Erythroblast (primary cell): Measurements from ENCODE around the gene DGLUCY.
"Not testable (repeated sequence)": the region's sequence is repeated elsewhere in the genome, so short reads cannot be mapped to it uniquely, and the experiment has no call there.

Source experiments
- DNase-seq, 2 experiments: peaks; one replicate each; lab custom pipeline; 2025; lab: John Stamatoyannopoulos, UW
- GATA1 ChIP-seq: IDR thresholded peaks from 2 replicates; pipeline ENCODE4 v1.6.1; 2011; ENCODE audit warnings: low read depth, mild to moderate bottlenecking, control low read depth, low read length, moderate library complexity
- POLR2A ChIP-seq: IDR thresholded peaks from 2 replicates; pipeline ENCODE4 v1.6.1; 2011; ENCODE audit warnings: mild to moderate bottlenecking, low read length

The DGLUCY gene

DNA sequence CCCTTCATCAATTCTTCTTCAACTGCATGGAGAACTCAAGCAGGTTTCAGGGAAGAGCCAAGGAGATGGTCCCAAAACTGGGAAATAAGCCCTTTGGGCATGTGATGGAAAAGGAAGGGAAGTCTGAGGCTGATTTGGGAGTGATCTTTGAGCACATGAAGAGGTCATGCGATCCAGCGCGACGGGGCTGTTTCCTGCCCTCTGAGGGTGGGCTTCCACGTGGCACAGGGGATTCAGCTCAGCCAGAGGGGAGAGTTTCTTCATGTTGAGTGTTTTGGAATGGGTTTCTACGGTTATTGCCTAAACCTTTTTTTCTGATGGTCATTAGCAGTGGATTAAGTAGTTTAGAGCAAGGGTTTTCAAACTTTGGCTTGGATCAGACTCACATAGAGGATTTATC is 100.4 kb downstream of the DGLUCY start:
- TF ChIP-seq POLR2A (no peak), GATA1 (no peak)

GRCh38 chr14:91215381-91215780 is 101.5 kb downstream of the DGLUCY start:
- no peak for DNase-seq
- TF ChIP-seq POLR2A (no peak), GATA1 (no peak)

More for the DNA sequence above, 100.4 kb downstream of the DGLUCY start:
- DNase-seq: no peak

DNA sequence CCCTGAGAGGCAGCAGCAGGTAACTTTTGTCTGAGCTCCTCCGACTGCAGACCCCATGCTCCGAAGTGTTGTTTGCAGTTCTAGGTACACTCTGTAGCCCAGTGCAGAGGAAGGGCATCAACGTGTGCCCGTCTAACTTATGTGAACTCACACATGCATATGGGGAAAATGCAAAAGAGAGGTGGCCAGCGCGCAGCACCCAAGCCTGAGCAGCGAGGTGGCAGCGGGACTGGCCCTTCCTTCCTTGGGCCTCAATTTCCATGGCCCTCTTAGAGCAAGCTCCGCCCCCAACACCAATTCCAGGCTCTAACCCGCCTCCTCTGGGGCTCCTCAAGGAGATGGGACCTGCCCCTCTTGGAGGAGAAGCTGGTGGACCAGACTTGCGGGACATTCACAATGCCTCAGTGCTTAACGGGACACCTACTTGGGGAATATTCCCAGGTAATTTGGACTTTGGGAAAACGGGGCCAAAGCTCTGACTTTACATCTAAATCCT is 102.9 kb downstream of the DGLUCY start:
- TF ChIP-seq GATA1: no peak
- TF ChIP-seq POLR2A: no peak
- DNase-seq: no peak

GRCh38 chr14:91218014-91218413 is 104.1 kb downstream of the DGLUCY start:
- DNase-seq: no peak

GRCh38 chr14:91219517-91220389 is 105.9 kb downstream of the DGLUCY start:
- DNase-seq: no peak
- TF ChIP-seq GATA1 (no peak), POLR2A (no peak)

More at GRCh38 chr14:91218014-91218413, 104.1 kb downstream of the DGLUCY start:
- no peak for TF ChIP-seq POLR2A
- TF ChIP-seq GATA1: no peak

DNA sequence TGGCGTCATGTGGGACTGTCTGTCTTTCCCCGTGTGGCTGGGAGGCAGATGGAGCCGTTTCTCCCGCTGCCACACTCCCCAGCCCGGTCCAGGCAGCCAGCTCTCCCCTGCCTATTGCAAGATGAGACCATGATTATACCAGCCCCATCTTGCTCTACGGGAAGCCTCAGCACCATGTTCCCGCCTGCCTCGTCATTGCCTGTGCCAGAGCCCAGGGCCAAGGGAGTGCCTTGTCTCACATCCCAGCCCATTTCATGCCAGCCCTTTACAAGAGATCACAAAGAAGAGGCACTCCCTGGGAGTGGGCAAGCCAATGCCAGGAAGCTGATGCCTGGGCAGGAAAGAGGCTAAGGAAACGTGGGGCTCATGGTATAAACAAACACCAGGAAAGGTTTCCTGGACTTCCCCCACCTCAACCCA is 106.7 kb downstream of the DGLUCY start:
- TF ChIP-seq GATA1 (no peak), POLR2A (no peak)
- DNase-seq: no peak

DNA sequence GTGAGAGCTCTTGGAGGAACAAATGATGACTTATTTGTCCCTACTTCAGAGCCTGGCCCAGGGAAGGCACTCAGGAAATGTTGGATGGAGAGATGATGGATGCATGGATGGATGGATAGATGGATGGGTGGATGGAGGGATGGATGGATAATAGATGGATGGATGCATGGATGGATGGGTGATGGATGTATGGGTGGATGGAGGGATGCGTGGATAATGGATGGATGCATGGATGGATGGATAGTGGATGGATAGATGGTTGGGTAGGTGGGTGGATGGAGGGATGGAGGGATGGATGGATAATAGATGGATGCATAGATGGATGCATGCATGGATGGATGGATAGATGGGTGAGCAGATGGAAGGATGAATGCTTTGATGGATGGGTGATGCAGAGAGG is 107.4 kb downstream of the DGLUCY start:
- no peak for DNase-seq
- TF ChIP-seq GATA1 (no peak), POLR2A (no peak)

- DNase-seq: no peak
- TF ChIP-seq POLR2A (no peak), GATA1 (no peak)
These were observed 109.3 kb downstream of the DGLUCY start for GRCh38 chr14:91223028-91223783.

DNA sequence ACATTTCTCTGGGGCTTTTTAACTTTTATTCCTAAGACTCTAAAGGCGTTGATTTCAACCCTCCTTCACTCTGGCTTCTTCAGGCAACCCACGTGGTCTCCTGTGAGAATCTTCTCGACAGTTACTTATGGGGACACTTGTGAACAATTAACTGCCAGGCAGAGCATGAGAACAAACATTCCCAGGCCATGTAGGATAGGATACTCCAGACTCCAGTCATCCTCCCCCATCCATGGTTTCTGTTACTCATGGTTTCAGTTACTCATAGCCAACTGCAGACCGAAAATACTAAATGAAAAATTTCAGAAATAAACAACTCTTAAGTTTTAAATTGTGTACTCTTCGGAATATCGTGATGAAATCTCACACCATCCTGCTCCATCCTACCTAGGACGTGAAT is 111.2 kb downstream of the DGLUCY start:
- no peak for DNase-seq
- TF ChIP-seq GATA1 (no peak), POLR2A (no peak)

DNA sequence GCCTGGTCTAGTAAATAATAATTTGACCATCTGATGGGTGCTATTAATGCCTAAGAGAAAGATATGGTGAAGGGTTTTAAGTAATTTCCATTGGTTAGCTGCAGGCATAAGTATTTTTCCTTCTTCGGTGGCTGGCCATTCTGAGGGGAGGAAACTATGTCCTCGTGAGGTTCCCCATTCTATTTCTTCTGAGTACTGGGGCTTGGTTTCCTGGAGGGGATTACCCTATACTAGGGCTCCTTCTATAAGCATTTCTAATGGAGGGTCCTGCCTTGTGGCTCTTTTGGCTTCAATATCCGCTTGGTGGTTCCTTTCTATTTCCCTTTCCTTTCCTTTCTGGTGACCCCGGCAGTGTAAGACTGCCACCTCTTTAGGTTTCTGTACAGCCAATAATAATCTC is 112.5 kb downstream of the DGLUCY start:
- not testable (repeated sequence) for DNase-seq

DNA sequence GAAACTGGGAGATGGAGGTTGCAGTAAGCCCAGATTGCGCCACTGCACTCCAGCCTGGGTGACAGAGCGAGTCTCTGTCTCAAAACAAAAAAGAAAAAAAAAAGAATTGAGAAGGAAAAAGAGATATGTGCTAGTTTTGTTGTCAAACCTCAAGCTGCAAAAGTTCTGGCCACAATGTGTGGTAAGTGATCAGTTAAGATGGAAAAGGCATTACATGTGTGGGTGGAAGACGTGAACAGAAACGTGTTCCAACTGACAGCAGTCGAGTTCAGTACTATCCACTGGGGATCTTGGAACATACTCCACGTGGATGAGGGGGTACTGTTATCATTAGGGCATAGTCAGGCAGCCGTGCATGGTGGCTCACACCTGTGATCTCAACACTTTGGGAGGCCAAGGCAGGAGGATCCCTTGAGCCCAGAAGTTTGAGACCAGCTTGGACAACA is 113.3 kb downstream of the DGLUCY start:
- TF ChIP-seq POLR2A: no peak
- no peak for TF ChIP-seq GATA1
- DNase-seq: no peak

- TF ChIP-seq POLR2A: no peak
- DNase-seq: peak in 1 of 2 experiments; percentile 20
These were observed 114.5 kb downstream of the DGLUCY start for GRCh38 chr14:91228112-91229004.

DNA sequence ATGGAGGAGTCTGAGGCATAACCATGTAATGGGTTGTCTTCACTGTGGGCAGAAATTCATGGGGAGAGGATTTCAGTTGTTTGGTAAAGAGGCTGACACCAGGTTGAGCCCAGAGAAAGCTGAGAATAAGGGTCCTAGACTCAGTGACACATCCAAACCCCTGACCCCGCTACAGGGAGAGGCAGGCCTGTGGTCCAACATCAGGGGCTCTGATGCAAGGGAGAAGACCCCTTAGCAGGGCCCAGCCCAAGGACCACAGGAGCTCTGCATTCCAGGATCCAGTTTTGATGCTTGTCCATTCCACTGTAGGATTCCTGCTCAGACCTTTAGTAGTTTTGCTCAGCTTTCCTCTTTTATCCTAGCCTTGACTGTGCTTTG is 115.1 kb downstream of the DGLUCY start:
- TF ChIP-seq GATA1 (no peak), POLR2A (no peak)

More for the DNA sequence above, 115.1 kb downstream of the DGLUCY start:
- DNase-seq: no peak
